ENCODE data around the gene LARGE1. TPM values are rescaled to one million over a fixed set of nuclear protein-coding genes. Genes with fewer than 3 reads are reported as not detected.

Gene LARGE1
- total and polyA plus RNA-seq, 2 experiments from 2014 or later: 21.2 to 23.6 TPM

DNA sequence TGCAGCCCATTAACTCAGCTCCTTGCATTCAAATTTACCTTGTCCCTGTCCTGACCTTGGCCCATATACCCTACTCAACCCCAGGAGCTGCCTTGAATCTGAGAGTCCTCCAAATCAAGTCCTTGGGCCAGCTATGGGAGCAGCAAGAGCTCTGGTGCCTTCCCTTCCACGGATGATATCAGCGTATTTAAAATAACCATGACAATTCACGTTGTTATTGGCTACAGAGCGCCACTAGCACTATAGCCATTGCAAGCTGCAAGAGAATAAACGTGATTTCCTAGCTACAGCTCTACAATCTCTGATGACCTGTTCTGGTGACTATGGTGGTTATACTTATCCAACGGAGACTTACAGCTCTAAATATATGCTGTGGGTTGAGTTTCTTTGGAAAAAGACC lies 357.8 kb downstream of the LARGE1 start:
- H4K20me1 ChIP-seq (ENCODE audit: insufficient read depth, poor library complexity, severe bottlenecking): no peaks in the 10 kb centered on the region
- DNase-seq (ENCODE audit: low spot score): no peak
- H3K27me3 ChIP-seq: no peaks in the 10 kb centered on the region
- no peak overlapping the region for H3K4me3 ChIP-seq
- no peak for TF ChIP-seq EZH2phosphoT487 (IDR thresholded peaks at IDR 0.05; ENCODE audit: low read depth, severe bottlenecking, unreplicated experiment)
- TF ChIP-seq EZH2 (IDR thresholded peaks at IDR 0.05; ENCODE audit: borderline replicate concordance): no peak
- TF ChIP-seq CTCF (IDR thresholded peaks at IDR 0.05; ENCODE audit: poor library complexity): no peak
- WGBS (ENCODE audit: low lambda C conversion rate, missing lambda C conversion rate): 90% methylated on average over 6 of the region's 6 CpGs
- peak overlapping the region; percentile 38 for H3K27ac ChIP-seq
- no peaks in the 10 kb centered on the region for H3K9me3 ChIP-seq (ENCODE audit: low read depth)
- H3K9me2 ChIP-seq (replicated peaks; ENCODE audit: insufficient read depth): no peaks in the 10 kb centered on the region
- H3K36me3 ChIP-seq (replicated peaks; ENCODE audit: insufficient read depth, low read depth): no peaks in the 10 kb centered on the region
- H2AFZ ChIP-seq: no peak overlapping the region
- H3K4me1 ChIP-seq (ENCODE audit: insufficient read depth): peaks cover 4% of the 10 kb centered on the region
- no peak overlapping the region for H3K4me2 ChIP-seq
- peaks cover 2% of the 10 kb centered on the region for H3K79me2 ChIP-seq

GRCh38 chr22:33561149-33561807 lies 359.0 kb downstream of the LARGE1 start:
- 78% methylated on average over 9 of the region's 9 CpGs for WGBS (ENCODE audit: low lambda C conversion rate, missing lambda C conversion rate)
- no peaks in the 10 kb centered on the region for H3K79me2 ChIP-seq
- no peak overlapping the region for H3K27ac ChIP-seq
- H3K4me1 ChIP-seq (ENCODE audit: insufficient read depth): peaks cover 4% of the 10 kb centered on the region
- DNase-seq (ENCODE audit: low spot score): no peak
- H3K9me3 ChIP-seq (ENCODE audit: low read depth): no peaks in the 10 kb centered on the region
- H2AFZ ChIP-seq: no peak overlapping the region
- no peak overlapping the region for H3K4me3 ChIP-seq
- no peak overlapping the region for H3K4me2 ChIP-seq
- no peaks in the 10 kb centered on the region for H4K20me1 ChIP-seq (ENCODE audit: insufficient read depth, poor library complexity, severe bottlenecking)
- H3K36me3 ChIP-seq (replicated peaks; ENCODE audit: insufficient read depth, low read depth): no peaks in the 10 kb centered on the region
- H3K9me2 ChIP-seq (replicated peaks; ENCODE audit: insufficient read depth): no peaks in the 10 kb centered on the region
- H3K27me3 ChIP-seq: no peaks in the 10 kb centered on the region
- TF ChIP-seq CTCF (IDR thresholded peaks at IDR 0.05; ENCODE audit: poor library complexity): no peak
- TF ChIP-seq EZH2 (IDR thresholded peaks at IDR 0.05; ENCODE audit: borderline replicate concordance): no peak
- TF ChIP-seq EZH2phosphoT487 (IDR thresholded peaks at IDR 0.05; ENCODE audit: low read depth, severe bottlenecking, unreplicated experiment): no peak

GRCh38 chr22:33557836-33558235 lies 362.4 kb downstream of the LARGE1 start:
- Histone ChIP-seq H2AFZ (no peak overlapping the region), H3K79me2 (no peaks in the 10 kb centered on the region), H4K20me1 (ENCODE audit: insufficient read depth, poor library complexity, severe bottlenecking) (no peaks in the 10 kb centered on the region), H3K9me3 (ENCODE audit: low read depth) (no peaks in the 10 kb centered on the region), H3K9me2 (replicated peaks; ENCODE audit: insufficient read depth) (no peaks in the 10 kb centered on the region), H3K36me3 (replicated peaks; ENCODE audit: insufficient read depth, low read depth) (no peaks in the 10 kb centered on the region), H3K4me3 (no peak overlapping the region), H3K27me3 (no peaks in the 10 kb centered on the region), H3K4me2 (no peak overlapping the region), H3K27ac (no peak overlapping the region), H3K4me1 (ENCODE audit: insufficient read depth) (peaks cover 4% of the 10 kb centered on the region)
- DNase-seq (ENCODE audit: low spot score): no peak
- 93% methylated on average over 7 of the region's 7 CpGs for WGBS (ENCODE audit: low lambda C conversion rate, missing lambda C conversion rate)
- TF ChIP-seq EZH2 (IDR thresholded peaks at IDR 0.05; ENCODE audit: borderline replicate concordance) (no peak), EZH2phosphoT487 (IDR thresholded peaks at IDR 0.05; ENCODE audit: low read depth, severe bottlenecking, unreplicated experiment) (no peak), CTCF (IDR thresholded peaks at IDR 0.05; ENCODE audit: poor library complexity) (no peak)

Measured in hepatocyte (in vitro differentiated cells).